Measurements from ENCODE around the gene RAB31. TPM values are rescaled to one million over a fixed set of nuclear protein-coding genes. Genes with fewer than 3 reads are reported as not detected.

Gene RAB31
- total RNA-seq, 1 experiment from 2014 or later: 9.5 TPM

DNA sequence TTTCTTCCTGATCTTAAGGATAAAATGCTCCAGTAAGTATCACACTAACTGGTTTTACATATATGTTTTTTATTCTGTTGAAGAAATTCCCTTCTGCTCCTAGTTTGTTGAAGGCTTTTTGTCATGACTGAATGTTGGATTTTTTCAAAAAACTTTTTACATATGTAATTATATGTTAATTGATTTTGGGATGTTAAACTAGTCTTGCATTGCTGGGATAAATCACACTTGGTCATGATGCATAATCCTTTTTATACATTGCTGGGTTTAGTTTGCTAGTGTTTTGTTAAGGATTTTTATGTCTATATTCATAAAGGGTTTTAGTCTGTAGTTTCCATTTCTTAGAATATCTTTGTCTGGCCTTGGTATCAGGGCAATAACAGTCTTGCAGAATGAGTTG lies 112.0 kb downstream of the RAB31 start:
- peaks cover 12% of the 10 kb centered on the region for H3K4me1 ChIP-seq
- H3K27me3 ChIP-seq (replicated peaks; ENCODE audit: control insufficient read depth, insufficient read depth, low read length): no peaks in the 10 kb centered on the region
- CTCF ChIA-PET: no interaction called here
- no peaks in the 10 kb centered on the region for H3K36me3 ChIP-seq (ENCODE audit: control insufficient read depth, insufficient read depth, low read length)
- DNase-seq: no peak
- no TSS peak for BruUV-seq (replicated peaks)
- peaks cover 2% of the 10 kb centered on the region for H3K4me1 Mint-ChIP-seq (ENCODE audit: low read depth, unreplicated experiment)
- H3K9me3 ChIP-seq: no peaks in the 10 kb centered on the region
- no peaks in the 10 kb centered on the region for H3K27me3 Mint-ChIP-seq (ENCODE audit: insufficient read depth, unreplicated experiment)
- TF ChIP-seq, protein P1, sequence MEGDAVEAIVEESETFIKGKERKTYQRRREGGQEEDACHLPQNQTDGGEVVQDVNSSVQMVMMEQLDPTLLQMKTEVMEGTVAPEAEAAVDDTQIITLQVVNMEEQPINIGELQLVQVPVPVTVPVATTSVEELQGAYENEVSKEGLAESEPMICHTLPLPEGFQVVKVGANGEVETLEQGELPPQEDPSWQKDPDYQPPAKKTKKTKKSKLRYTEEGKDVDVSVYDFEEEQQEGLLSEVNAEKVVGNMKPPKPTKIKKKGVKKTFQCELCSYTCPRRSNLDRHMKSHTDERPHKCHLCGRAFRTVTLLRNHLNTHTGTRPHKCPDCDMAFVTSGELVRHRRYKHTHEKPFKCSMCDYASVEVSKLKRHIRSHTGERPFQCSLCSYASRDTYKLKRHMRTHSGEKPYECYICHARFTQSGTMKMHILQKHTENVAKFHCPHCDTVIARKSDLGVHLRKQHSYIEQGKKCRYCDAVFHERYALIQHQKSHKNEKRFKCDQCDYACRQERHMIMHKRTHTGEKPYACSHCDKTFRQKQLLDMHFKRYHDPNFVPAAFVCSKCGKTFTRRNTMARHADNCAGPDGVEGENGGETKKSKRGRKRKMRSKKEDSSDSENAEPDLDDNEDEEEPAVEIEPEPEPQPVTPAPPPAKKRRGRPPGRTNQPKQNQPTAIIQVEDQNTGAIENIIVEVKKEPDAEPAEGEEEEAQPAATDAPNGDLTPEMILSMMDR (IDR thresholded peaks at IDR 0.05; ENCODE audit: insufficient read depth in 1 of 2, low read depth in 1 of 2, low read length in 1 of 2, severe bottlenecking in 1 of 2, unreplicated experiment in 1 of 2): no peak
- H3K4me3 Mint-ChIP-seq (ENCODE audit: unreplicated experiment): no peak overlapping the region
- no peaks in the 10 kb centered on the region for H3K36me3 Mint-ChIP-seq (ENCODE audit: insufficient read depth, unreplicated experiment)
- no peak overlapping the region for H3K27ac Mint-ChIP-seq (ENCODE audit: unreplicated experiment)
- no peak overlapping the region for H3K4me3 ChIP-seq (ENCODE audit: low read depth, low read length)
- POLR2A ChIA-PET: no interaction called here
- peaks cover 19% of the 10 kb centered on the region for H3K9me3 Mint-ChIP-seq (ENCODE audit: unreplicated experiment)
- intact Hi-C loops (cut with micrococcal nuclease; ENCODE audit: unreplicated experiment): no loop called here

DNA sequence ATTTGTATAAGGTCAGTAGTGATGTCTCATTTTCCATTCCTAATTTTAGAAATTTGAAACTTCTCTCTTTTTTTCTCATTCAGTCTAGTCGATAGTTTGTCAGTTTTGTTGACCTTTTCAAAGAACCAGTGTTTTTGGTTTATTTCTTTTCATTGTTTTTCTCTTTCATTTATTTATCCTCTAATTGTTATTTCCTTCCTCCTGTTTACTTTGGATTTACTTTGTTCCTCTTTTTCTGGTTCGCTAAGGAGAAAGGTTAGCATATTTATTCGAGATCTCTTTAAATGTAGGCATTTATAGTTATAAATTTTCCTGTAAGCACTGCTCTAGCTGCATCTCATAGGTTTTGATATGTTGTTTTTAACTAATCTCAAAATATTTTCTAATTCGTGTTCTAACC lies 112.6 kb downstream of the RAB31 start:
- POLR2A ChIA-PET: no interaction called here
- Mint-ChIP-seq H3K27me3 (ENCODE audit: insufficient read depth, unreplicated experiment) (no peaks in the 10 kb centered on the region), H3K4me3 (ENCODE audit: unreplicated experiment) (no peak overlapping the region), H3K4me1 (ENCODE audit: low read depth, unreplicated experiment) (peaks cover 8% of the 10 kb centered on the region), H3K9me3 (ENCODE audit: unreplicated experiment) (peaks cover 19% of the 10 kb centered on the region), H3K27ac (ENCODE audit: unreplicated experiment) (no peak overlapping the region), H3K36me3 (ENCODE audit: insufficient read depth, unreplicated experiment) (peaks cover 3% of the 10 kb centered on the region)
- no peaks in the 10 kb centered on the region for H3K36me3 ChIP-seq (ENCODE audit: control insufficient read depth, insufficient read depth, low read length)
- H3K4me3 ChIP-seq (ENCODE audit: low read depth, low read length): no peak overlapping the region
- DNase-seq: no peak
- H3K9me3 ChIP-seq: no peaks in the 10 kb centered on the region
- intact Hi-C loops (cut with micrococcal nuclease; ENCODE audit: unreplicated experiment): no loop called here
- no TSS peak for BruUV-seq (replicated peaks)
- no peaks in the 10 kb centered on the region for H3K27me3 ChIP-seq (replicated peaks; ENCODE audit: control insufficient read depth, insufficient read depth, low read length)
- peaks cover 18% of the 10 kb centered on the region for H3K4me1 ChIP-seq
- CTCF ChIA-PET: no interaction called here
- TF ChIP-seq, protein P1 (IDR thresholded peaks at IDR 0.05; ENCODE audit: insufficient read depth in 1 of 2, low read depth in 1 of 2, low read length in 1 of 2, severe bottlenecking in 1 of 2, unreplicated experiment in 1 of 2): no peak

- peaks cover 4% of the 10 kb centered on the region for H3K36me3 Mint-ChIP-seq (ENCODE audit: insufficient read depth, unreplicated experiment)
- CTCF ChIA-PET: no interaction called here
- H3K36me3 ChIP-seq (ENCODE audit: control insufficient read depth, insufficient read depth, low read length): no peaks in the 10 kb centered on the region
- peaks cover 18% of the 10 kb centered on the region for H3K4me1 Mint-ChIP-seq (ENCODE audit: low read depth, unreplicated experiment)
- no peaks in the 10 kb centered on the region for H3K9me3 ChIP-seq
- H3K27ac Mint-ChIP-seq (ENCODE audit: unreplicated experiment): no peak overlapping the region
- no peak overlapping the region for H3K4me3 Mint-ChIP-seq (ENCODE audit: unreplicated experiment)
- TF ChIP-seq, protein P1 (IDR thresholded peaks at IDR 0.05; ENCODE audit: insufficient read depth in 1 of 2, low read depth in 1 of 2, low read length in 1 of 2, severe bottlenecking in 1 of 2, unreplicated experiment in 1 of 2): no peak
- peaks cover 19% of the 10 kb centered on the region for H3K9me3 Mint-ChIP-seq (ENCODE audit: unreplicated experiment)
- H3K27me3 ChIP-seq (replicated peaks; ENCODE audit: control insufficient read depth, insufficient read depth, low read length): no peaks in the 10 kb centered on the region
- POLR2A ChIA-PET: no interaction called here
- no peak overlapping the region for H3K4me3 ChIP-seq (ENCODE audit: low read depth, low read length)
- H3K27me3 Mint-ChIP-seq (ENCODE audit: insufficient read depth, unreplicated experiment): no peaks in the 10 kb centered on the region
- BruUV-seq (replicated peaks): no TSS peak
- peaks cover 28% of the 10 kb centered on the region for H3K4me1 ChIP-seq
- intact Hi-C loops (cut with micrococcal nuclease; ENCODE audit: unreplicated experiment): no loop called here
- no peak for DNase-seq
These were observed 114.6 kb downstream of the RAB31 start for GRCh38 chr18:9822587-9823185.
